ENCODE data around the gene DPYSL3.

The DPYSL3 gene

GRCh38 chr5:147454996-147455677 lies 54.7 kb downstream of the DPYSL3 start:
- no peak for TF ChIP-seq CTCF (IDR thresholded peaks at IDR 0.05; ENCODE audit: low read depth, low read length)
- no peak for TF ChIP-seq MYC (IDR thresholded peaks at IDR 0.05; ENCODE audit: low read depth, low read length)
- no peak for TF ChIP-seq POLR2A (IDR thresholded peaks at IDR 0.05; ENCODE audit: extremely low read depth, insufficient read length)
- no peak for TF ChIP-seq MAX (IDR thresholded peaks at IDR 0.05; ENCODE audit: low read depth, low read length)
- peak; percentile 50 for DNase-seq (ENCODE audit: low read depth)

GRCh38 chr5:147453875-147454814 lies 55.7 kb downstream of the DPYSL3 start:
- peak; percentile 62 for DNase-seq (ENCODE audit: low read depth)
- no peak overlapping the region for H3K4me3 ChIP-seq (ENCODE audit: low read depth, low read length)
- TF ChIP-seq MAX (IDR thresholded peaks at IDR 0.05; ENCODE audit: low read depth, low read length) (no peak), CTCF (IDR thresholded peaks at IDR 0.05; ENCODE audit: low read depth, low read length) (peak; percentile 75), POLR2A (IDR thresholded peaks at IDR 0.05; ENCODE audit: extremely low read depth, insufficient read length) (no peak), MYC (IDR thresholded peaks at IDR 0.05; ENCODE audit: low read depth, low read length) (no peak)

More at GRCh38 chr5:147454996-147455677, 54.7 kb downstream of the DPYSL3 start:
- no peak overlapping the region for H3K4me3 ChIP-seq (ENCODE audit: low read depth, low read length)

- no peak for DNase-seq (ENCODE audit: low read depth)
- no peak overlapping the region for H3K4me3 ChIP-seq (ENCODE audit: low read depth, low read length)
- TF ChIP-seq CTCF (IDR thresholded peaks at IDR 0.05; ENCODE audit: low read depth, low read length) (no peak), MAX (IDR thresholded peaks at IDR 0.05; ENCODE audit: low read depth, low read length) (no peak), POLR2A (IDR thresholded peaks at IDR 0.05; ENCODE audit: extremely low read depth, insufficient read length) (no peak), MYC (IDR thresholded peaks at IDR 0.05; ENCODE audit: low read depth, low read length) (no peak)
Measured at GRCh38 chr5:147452165-147452811, 57.6 kb downstream of the DPYSL3 start.

GRCh38 chr5:147451193-147451592 lies 58.7 kb downstream of the DPYSL3 start:
- no peak for DNase-seq (ENCODE audit: low read depth)
- H3K4me3 ChIP-seq (ENCODE audit: low read depth, low read length), result no peak overlapping the region
- TF ChIP-seq POLR2A (IDR thresholded peaks at IDR 0.05; ENCODE audit: extremely low read depth, insufficient read length) (no peak), MYC (IDR thresholded peaks at IDR 0.05; ENCODE audit: low read depth, low read length) (no peak), MAX (IDR thresholded peaks at IDR 0.05; ENCODE audit: low read depth, low read length) (no peak), CTCF (IDR thresholded peaks at IDR 0.05; ENCODE audit: low read depth, low read length) (no peak)

GRCh38 chr5:147450606-147451005 lies 59.3 kb downstream of the DPYSL3 start:
- TF ChIP-seq POLR2A (IDR thresholded peaks at IDR 0.05; ENCODE audit: extremely low read depth, insufficient read length) (no peak), MYC (IDR thresholded peaks at IDR 0.05; ENCODE audit: low read depth, low read length) (no peak), CTCF (IDR thresholded peaks at IDR 0.05; ENCODE audit: low read depth, low read length) (no peak), MAX (IDR thresholded peaks at IDR 0.05; ENCODE audit: low read depth, low read length) (no peak)
- no peak overlapping the region for H3K4me3 ChIP-seq (ENCODE audit: low read depth, low read length)
- no peak for DNase-seq (ENCODE audit: low read depth)

Measured in NB4 (cell line).